ENCODE data around the gene CMIP. TPM values are rescaled to one million over a fixed set of nuclear protein-coding genes. Genes with fewer than 3 reads are reported as not detected.

The CMIP gene
- total and polyA plus RNA-seq, 7 donors = 1.4 to 8.9 (median 4.1) TPM

- DNase-seq (no peak), ATAC-seq (no peak)
- no peak for TF ChIP-seq CTCF (IDR thresholded peaks at IDR 0.05)
- Histone ChIP-seq H3K27ac (no peak overlapping the region), H3K27me3 (ENCODE audit: insufficient read depth in 3 of 3, low read length in 2 of 3) (no peaks in the 10 kb centered on the region), H3K36me3 (ENCODE audit: insufficient read depth in 1 of 2, low read depth in 1 of 2) (no peaks in the 10 kb centered on the region), H3K9me3 (no peaks in the 10 kb centered on the region), H3K4me3 (no peak overlapping the region), H3K4me1 (no peaks in the 10 kb centered on the region)
- 91 to 99% (median 94%) methylated on average over 6 of the region's 6 CpGs for WGBS, 3 donors
- intact Hi-C loops (cut with DNase I) = no loop called here
Observed at GRCh38 chr16:81627024-81627423, 182.4 kb downstream of the CMIP start.

GRCh38 chr16:81627729-81628244, 183.2 kb downstream of the CMIP start:
- Histone ChIP-seq H3K27ac (no peak overlapping the region), H3K4me3 (no peak overlapping the region), H3K4me1 (no peaks in the 10 kb centered on the region), H3K9me3 (no peaks in the 10 kb centered on the region), H3K36me3 (ENCODE audit: insufficient read depth in 1 of 2, low read depth in 1 of 2) (no peaks in the 10 kb centered on the region), H3K27me3 (ENCODE audit: insufficient read depth in 3 of 3, low read length in 2 of 3) (no peaks in the 10 kb centered on the region)
- intact Hi-C loops (cut with DNase I) = no loop called here
- DNase-seq (no peak), ATAC-seq (no peak)
- WGBS, 3 donors = 87 to 99% (median 92%) methylated on average over 12 of the region's 12 CpGs
- TF ChIP-seq CTCF (IDR thresholded peaks at IDR 0.05) = no peak

- Histone ChIP-seq H3K4me3 (no peak overlapping the region), H3K9me3 (no peaks in the 10 kb centered on the region), H3K27me3 (ENCODE audit: insufficient read depth in 3 of 3, low read length in 2 of 3) (no peaks in the 10 kb centered on the region), H3K36me3 (ENCODE audit: insufficient read depth in 1 of 2, low read depth in 1 of 2) (no peaks in the 10 kb centered on the region), H3K27ac (no peak overlapping the region), H3K4me1 (no peaks in the 10 kb centered on the region)
- intact Hi-C loops (cut with DNase I) = no loop called here
- no peak for TF ChIP-seq CTCF (IDR thresholded peaks at IDR 0.05)
- WGBS, 3 donors = 82 to 90% (median 85%) methylated on average over 26 of the region's 26 CpGs
- DNase-seq = no peak
- ATAC-seq = no peak
Observed at GRCh38 chr16:81629034-81629802, 184.6 kb downstream of the CMIP start.

- Histone ChIP-seq H3K27me3 (ENCODE audit: insufficient read depth in 3 of 3, low read length in 2 of 3) (no peaks in the 10 kb centered on the region), H3K36me3 (ENCODE audit: insufficient read depth in 1 of 2, low read depth in 1 of 2) (no peaks in the 10 kb centered on the region), H3K4me3 (no peak overlapping the region), H3K27ac (no peak overlapping the region), H3K4me1 (no peaks in the 10 kb centered on the region), H3K9me3 (no peaks in the 10 kb centered on the region)
- no peak for TF ChIP-seq CTCF (IDR thresholded peaks at IDR 0.05)
- 86 to 93% (median 92%) methylated on average over 18 of the region's 18 CpGs for WGBS, 3 donors
- DNase-seq (no peak), ATAC-seq (no peak)
- intact Hi-C loops (cut with DNase I) = no loop called here
Observed at GRCh38 chr16:81629896-81630634, 185.5 kb downstream of the CMIP start.
